NCI-H345 (cell line): ENCODE measurements around the gene SLC16A11.
"Not testable (repeated sequence)": the region's sequence is repeated elsewhere in the genome, so short reads cannot be mapped to it uniquely, and the experiment has no call there.

ENCODE experiments used
- DNase-seq: peaks from one replicate; lab custom pipeline; 2025; lab: John Stamatoyannopoulos, UW

SLC16A11 gene

GRCh38 chr17:7058831-7059447 is 15.0 kb upstream of the SLC16A11 start:
- DNase-seq, result no peak

- DNase-seq, result no peak
These were observed 12.5 kb upstream of the SLC16A11 start for GRCh38 chr17:7056386-7056785.

- not testable (repeated sequence) for DNase-seq
These were observed 6.7 kb upstream of the SLC16A11 start for GRCh38 chr17:7050583-7050982.

GRCh38 chr17:7048968-7049367 is 5.1 kb upstream of the SLC16A11 start:
- no peak for DNase-seq

GRCh38 chr17:7047566-7047965 is 3.7 kb upstream of the SLC16A11 start:
- DNase-seq, result no peak

- DNase-seq, result not testable (repeated sequence)
These were observed 3.0 kb upstream of the SLC16A11 start for GRCh38 chr17:7046725-7047397.

- DNase-seq, result peak; percentile 72
These were observed 2.3 kb upstream of the SLC16A11 start for GRCh38 chr17:7046127-7046724.

GRCh38 chr17:7045492-7046126 is 1.7 kb upstream of the SLC16A11 start:
- DNase-seq, result peak; percentile 49

- no peak for DNase-seq
These were observed 753 bp downstream of the SLC16A11 start for GRCh38 chr17:7043182-7043496.

GRCh38 chr17:7042501-7043181 is 1.3 kb downstream of the SLC16A11 start:
- no peak for DNase-seq

GRCh38 chr17:7041607-7042500 is 2.0 kb downstream of the SLC16A11 start:
- DNase-seq, result no peak

GRCh38 chr17:7039832-7040231 is 4.1 kb downstream of the SLC16A11 start:
- no peak for DNase-seq

- no peak for DNase-seq
These were observed 5.6 kb downstream of the SLC16A11 start for GRCh38 chr17:7038025-7038862.

GRCh38 chr17:7035591-7036368 is 8.1 kb downstream of the SLC16A11 start, which contains the start of gene SLC16A13:
SLC16A13 (plus strand) TSS chr17:7036015; CDS start chr17:7036383, 368 bp downstream.
- peak; percentile 95 for DNase-seq

GRCh38 chr17:7034955-7035590 is 8.8 kb downstream of the SLC16A11 start:
- DNase-seq, result no peak

GRCh38 chr17:7029659-7030058 is 14.2 kb downstream of the SLC16A11 start:
- no peak for DNase-seq

GRCh38 chr17:7029096-7029495 is 14.8 kb downstream of the SLC16A11 start:
- DNase-seq, result no peak

- DNase-seq, result no peak
These were observed 16.6 kb downstream of the SLC16A11 start for GRCh38 chr17:7027335-7027734.

GRCh38 chr17:7026471-7027115 is 17.3 kb downstream of the SLC16A11 start:
- DNase-seq, result no peak
